Coronary artery (tissue), 2 donors: ENCODE measurements around the gene PSMA7.

ENCODE experiments used
- DNase-seq: peaks from one replicate; pipeline ENCODE4 v3.0.0-alpha.2; 2017; ENCODE audit warnings: low spot score
- H3K27ac ChIP-seq, 2 donors: fragments of 200-600 bp; sonication (generic); one replicate each; pipeline ENCODE4 v1.5.1; 2016 to 2019
- H3K4me3 ChIP-seq: fragments of 200-600 bp; sonication (generic); 2 replicates; pipeline ENCODE4 v1.5.1; 2016; ENCODE audit warnings: mild to moderate bottlenecking, moderate library complexity
- CTCF ChIP-seq: fragments of 200-600 bp; sonication (generic); IDR thresholded peaks from one replicate; pipeline ENCODE4 v1.5.1; 2019; ENCODE audit warnings: antibody characterized with exemption

Gene PSMA7

GRCh38 chr20:62163986-62164762, 21.0 kb upstream of the PSMA7 start:
- no peak for TF ChIP-seq CTCF
- Histone ChIP-seq H3K4me3 (no peak overlapping the region), H3K27ac (no peak overlapping the region)
- no peak for DNase-seq

DNA sequence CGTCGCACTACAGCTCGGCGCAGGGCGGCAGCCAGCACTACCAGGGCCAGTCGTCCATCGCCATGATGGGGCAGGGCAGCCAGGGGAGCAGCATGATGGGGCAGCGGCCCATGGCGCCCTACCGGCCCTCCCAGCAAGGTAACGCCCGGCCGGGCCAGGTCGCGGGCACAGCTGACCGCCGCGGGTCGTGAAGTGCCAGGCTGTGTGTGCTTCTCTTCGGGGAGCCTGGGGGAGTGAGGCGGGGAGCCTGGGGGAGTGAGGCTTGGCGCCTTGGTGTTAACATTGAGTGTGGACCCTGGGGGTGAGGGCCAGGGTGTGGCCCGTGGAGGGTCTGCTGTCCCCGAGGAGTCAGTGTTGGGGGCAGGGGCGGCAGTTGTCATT, 20.3 kb upstream of the PSMA7 start:
- DNase-seq: no peak
- Histone ChIP-seq H3K27ac (no peak overlapping the region), H3K4me3 (no peak overlapping the region)
- TF ChIP-seq CTCF: no peak

DNA sequence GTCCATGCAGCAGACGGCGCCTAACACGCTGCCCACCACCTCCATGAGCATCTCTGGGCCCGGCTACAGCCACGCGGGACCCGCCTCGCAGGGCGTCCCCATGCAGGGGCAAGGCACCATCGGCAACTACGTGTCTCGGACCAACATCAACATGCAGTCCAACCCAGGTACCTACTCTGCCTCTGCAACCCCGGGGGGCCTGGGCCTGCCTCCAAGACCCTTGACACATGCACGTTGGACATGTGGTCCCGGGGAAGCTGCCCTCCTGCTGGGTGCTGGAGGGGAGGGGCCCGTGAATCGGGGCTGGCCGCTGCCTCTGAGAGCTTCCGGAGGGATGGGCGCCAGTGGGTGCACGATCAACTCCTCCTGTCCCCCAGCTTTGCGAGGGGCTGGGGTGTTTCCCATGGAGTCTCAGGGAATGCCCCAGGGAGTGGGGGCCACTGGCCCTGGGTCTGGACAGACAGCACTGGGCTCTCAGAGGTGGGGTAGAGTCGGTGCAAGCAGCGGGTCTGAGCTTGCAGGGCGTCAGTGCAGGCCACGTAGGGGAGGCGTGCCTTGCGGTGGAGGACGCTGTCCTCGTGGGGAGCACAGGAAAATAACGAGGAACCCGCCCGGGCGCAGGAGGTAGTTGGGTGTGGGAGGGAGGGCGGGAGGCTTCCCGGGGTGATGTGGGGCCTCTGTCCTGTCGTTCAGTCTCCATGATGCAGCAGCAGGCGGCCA, 19.7 kb upstream of the PSMA7 start:
- Histone ChIP-seq H3K27ac (no peak overlapping the region), H3K4me3 (no peak overlapping the region)
- DNase-seq: no peak
- TF ChIP-seq CTCF: no peak

- Histone ChIP-seq H3K27ac (no peak overlapping the region), H3K4me3 (no peak overlapping the region)
- DNase-seq: no peak
- TF ChIP-seq CTCF: no peak
These were observed 18.2 kb upstream of the PSMA7 start for GRCh38 chr20:62161347-62161746.

GRCh38 chr20:62160876-62161275, 17.7 kb upstream of the PSMA7 start:
- TF ChIP-seq CTCF: no peak
- DNase-seq: no peak

DNA sequence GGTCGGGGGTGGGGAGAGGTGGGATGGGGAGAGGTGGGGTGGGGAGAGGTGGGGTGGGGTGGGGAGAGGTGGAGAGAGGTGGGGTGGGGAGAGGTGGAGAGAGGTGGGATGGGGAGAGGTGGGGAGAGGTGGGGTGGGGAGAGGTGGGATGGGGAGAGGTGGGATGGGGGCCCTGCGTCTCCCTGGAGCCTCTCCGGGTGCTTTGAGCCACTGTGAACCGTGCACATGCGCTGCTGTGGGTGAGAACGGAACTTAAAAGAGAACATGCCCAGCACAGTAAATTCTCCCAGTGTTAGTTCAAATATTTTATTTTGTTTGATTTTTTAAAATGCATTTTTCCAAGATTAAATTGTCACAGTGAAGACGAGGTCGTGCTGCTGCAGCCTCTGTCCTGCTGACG, 17.1 kb upstream of the PSMA7 start:
- no peak overlapping the region for H3K4me3 ChIP-seq
- no peak for DNase-seq
- TF ChIP-seq CTCF: no peak
- H3K27ac ChIP-seq: no peak overlapping the region

More at GRCh38 chr20:62160876-62161275, 17.7 kb upstream of the PSMA7 start:
- no peak overlapping the region for H3K4me3 ChIP-seq
- no peak overlapping the region for H3K27ac ChIP-seq

DNA sequence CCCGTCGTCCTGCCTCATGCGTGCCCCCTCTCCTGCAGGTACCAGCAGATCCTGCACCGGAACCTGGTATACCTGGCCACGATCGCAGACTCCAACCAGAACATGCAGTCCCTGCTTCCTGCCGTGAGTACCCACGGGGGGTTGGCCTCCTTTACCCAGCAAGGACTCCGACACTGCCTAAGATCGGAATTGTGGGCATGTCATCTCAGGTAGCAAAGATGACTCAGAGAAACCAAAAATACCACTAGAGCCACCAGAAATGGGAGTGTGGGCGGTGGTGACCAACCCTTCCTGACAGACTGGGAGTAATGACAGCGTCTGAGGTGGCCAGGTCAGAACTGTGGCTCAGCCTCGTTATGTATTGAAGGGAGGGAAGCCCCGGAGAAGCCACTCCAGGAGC, 16.6 kb upstream of the PSMA7 start:
- Histone ChIP-seq H3K27ac (no peak overlapping the region), H3K4me3 (no peak overlapping the region)
- no peak for DNase-seq
- TF ChIP-seq CTCF: no peak
